WTC11 (cell line): ENCODE measurements around the gene FARSA. TPM values are rescaled to one million over a fixed set of nuclear protein-coding genes. Genes with fewer than 3 reads are reported as not detected.

ENCODE experiments used
- ATAC-seq: fragments of 200-7000 bp; cut with Tn5 transposase; 2 replicates; pipeline ENCODE4 v1.10.0; 2021; ENCODE audit warnings: mild to moderate bottlenecking, moderate library complexity
- CTCF ChIA-PET: fragments of 300-600 bp; sonication (Branson Sonifier 250); formaldehyde crosslinking; loops from one replicate; lab custom pipeline; 2021; ENCODE audit warnings: antibody characterized with exemption; lab: Charles Lee
- POLR2A ChIA-PET: fragments of 350-600 bp; sonication (Branson Sonifier 250); formaldehyde crosslinking; loops from one replicate; lab custom pipeline; 2021; ENCODE audit warnings: antibody characterized with exemption; lab: Charles Lee
- DNase-seq: peaks from one replicate; pipeline ENCODE4 v3.0.0; 2021; ENCODE audit warnings: low spot score
- H3K27ac Mint-ChIP-seq: 2 replicates; pipeline ENCODE4 v1.8.0; 2021; ENCODE audit warnings: mixed read lengths
- H3K27me3 Mint-ChIP-seq: 2 replicates; pipeline ENCODE4 v1.8.0; 2021; ENCODE audit warnings: low read depth, mild to moderate bottlenecking, moderate library complexity, mixed read lengths
- H3K36me3 Mint-ChIP-seq: 2 replicates; pipeline ENCODE4 v1.8.0; 2021; ENCODE audit warnings: mixed read lengths
- H3K4me1 Mint-ChIP-seq: 2 replicates; pipeline ENCODE4 v1.8.0; 2022; ENCODE audit warnings: mixed read lengths
- H3K4me3 Mint-ChIP-seq: 2 replicates; pipeline ENCODE4 v1.8.0; 2021; ENCODE audit warnings: mild to moderate bottlenecking, moderate library complexity, mixed read lengths
- H3K9me3 Mint-ChIP-seq: 2 replicates; pipeline ENCODE4 v1.8.0; 2021; ENCODE audit warnings: mixed read lengths
- ATF6 ChIP-seq: sonication (generic); formaldehyde crosslinking; IDR thresholded peaks from 2 replicates; pipeline ENCODE4 v1.8.1; 2023; ENCODE audit warnings: mild to moderate bottlenecking, missing genetic modification reagents
- E2F1 ChIP-seq: sonication (generic); formaldehyde crosslinking; IDR thresholded peaks from 2 replicates; pipeline ENCODE4 v1.8.0; 2022; ENCODE audit warnings: mild to moderate bottlenecking, missing genetic modification reagents
- EMX1 ChIP-seq: fragments of 250-450 bp; sonication (Bioruptor Pico); IDR thresholded peaks from 2 replicates; pipeline ENCODE4 v1.8.0; 2021; ENCODE audit warnings: mild to moderate bottlenecking
- ETV6 ChIP-seq: sonication (generic); formaldehyde crosslinking; IDR thresholded peaks from 2 replicates; pipeline ENCODE4 v1.8.1; 2022; ENCODE audit warnings: mild to moderate bottlenecking, missing genetic modification reagents
- GRHL2 ChIP-seq: fragments of 250-450 bp; sonication (Bioruptor Pico); IDR thresholded peaks from 2 replicates; pipeline ENCODE4 v1.8.0; 2022; ENCODE audit warnings: mild to moderate bottlenecking, moderate library complexity; ENCODE audit not compliant: insufficient replicate concordance, severe bottlenecking
- HMGA2 ChIP-seq: fragments of 250-450 bp; sonication (Bioruptor Pico); IDR thresholded peaks from 2 replicates; pipeline ENCODE4 v1.4.0; 2021; ENCODE audit warnings: mild to moderate bottlenecking, moderate library complexity
- JAZF1 ChIP-seq: fragments of 250-450 bp; sonication (Bioruptor Pico); IDR thresholded peaks from 2 replicates; pipeline ENCODE4 v1.9.0; 2021; ENCODE audit warnings: moderate library complexity, mild to moderate bottlenecking, inconsistent platforms
- NR2C2 ChIP-seq: sonication (generic); formaldehyde crosslinking; IDR thresholded peaks from 2 replicates; pipeline ENCODE4 v1.8.0; 2022; ENCODE audit warnings: mild to moderate bottlenecking, missing genetic modification reagents
- NR3C1 ChIP-seq: sonication (generic); formaldehyde crosslinking; conservative IDR thresholded peaks from 2 replicates; pipeline ENCODE4 v1.8.1; 2023; ENCODE audit warnings: low read depth, mild to moderate bottlenecking, missing genetic modification reagents
- RORB ChIP-seq: fragments of 250-450 bp; sonication (Bioruptor Pico); IDR thresholded peaks from 2 replicates; pipeline ENCODE4 v1.9.0; 2021; ENCODE audit warnings: mild to moderate bottlenecking
- STAT6 ChIP-seq: sonication (generic); formaldehyde crosslinking; conservative IDR thresholded peaks from 2 replicates; pipeline ENCODE4 v1.8.1; 2023; ENCODE audit warnings: mild to moderate bottlenecking, low read depth, missing genetic modification reagents, moderate library complexity
- USF1 ChIP-seq: sonication (generic); formaldehyde crosslinking; IDR thresholded peaks from 2 replicates; pipeline ENCODE4 v1.8.0; 2022; ENCODE audit warnings: mild to moderate bottlenecking, missing genetic modification reagents
- ZNF219 ChIP-seq: sonication (generic); formaldehyde crosslinking; IDR thresholded peaks from 2 replicates; pipeline ENCODE4 v1.8.0; 2023; ENCODE audit warnings: missing genetic modification reagents, mild to moderate bottlenecking, borderline replicate concordance
- ZNF263 ChIP-seq: sonication (generic); formaldehyde crosslinking; IDR thresholded peaks from 2 replicates; pipeline ENCODE4 v1.8.1; 2022; ENCODE audit warnings: low read depth, mild to moderate bottlenecking, moderate library complexity, missing genetic modification reagents
- ZNF396 ChIP-seq: fragments of 250-450 bp; sonication (Bioruptor Pico); IDR thresholded peaks from 2 replicates; pipeline ENCODE4 v1.8.0; 2021; ENCODE audit warnings: mild to moderate bottlenecking, moderate library complexity, borderline replicate concordance
- total RNA-seq: library from RNA; stranded (reverse); gene quantifications from 3 replicates; pipeline ENCODE4 v1.2.3, GENCODE V29; 2021
- TF ChIP-seq, protein P1 (sequence below): sonication (generic); formaldehyde crosslinking; IDR thresholded peaks from 2 replicates; pipeline ENCODE4 v1.8.1; 2022; ENCODE audit warnings: missing genetic modification reagents, borderline replicate concordance
- TF ChIP-seq, protein P2 (sequence below): sonication (generic); formaldehyde crosslinking; IDR thresholded peaks from 2 replicates; pipeline ENCODE4 v1.8.1; 2022; ENCODE audit warnings: mild to moderate bottlenecking, missing genetic modification reagents, moderate library complexity, borderline replicate concordance
- TF ChIP-seq, protein P3 (sequence below): fragments of 250-450 bp; sonication (Bioruptor Pico); IDR thresholded peaks from 2 replicates; pipeline ENCODE4 v2.1.2; 2022; ENCODE audit warnings: mild to moderate bottlenecking, moderate library complexity
- TF ChIP-seq, protein P4 (sequence below): sonication (generic); formaldehyde crosslinking; IDR thresholded peaks from 2 replicates; pipeline ENCODE4 v1.8.1; 2023; ENCODE audit warnings: mild to moderate bottlenecking, moderate library complexity, missing genetic modification reagents
- TF ChIP-seq, protein P5 (sequence below): fragments of 250-450 bp; sonication (Bioruptor Pico); IDR thresholded peaks from 2 replicates; pipeline ENCODE4 v1.8.0; 2021; ENCODE audit warnings: mild to moderate bottlenecking

Gene FARSA
- total RNA-seq, 1 experiment from 2014 or later, result 108 TPM

GRCh38 chr19:12943437-12944044, 10.0 kb upstream of the FARSA start:
- no peak overlapping the region for H3K4me3 Mint-ChIP-seq
- H3K4me1 Mint-ChIP-seq, result peaks cover 29% of the 10 kb centered on the region
- no peaks in the 10 kb centered on the region for H3K9me3 Mint-ChIP-seq
- no peaks in the 10 kb centered on the region; the same call in 1 of the 2 replicates for H3K27me3 Mint-ChIP-seq
- POLR2A ChIA-PET, result no interaction called here
- no peak for DNase-seq
- CTCF ChIA-PET, result interaction anchor here (1.2 kb wide), 1 partner anchor 22 kb away, joined by 5 read pairs; no protein-coding TSS in a partner anchor
- no peak for ATAC-seq
- H3K36me3 Mint-ChIP-seq, result peaks cover 77% of the 10 kb centered on the region
- peak overlapping the region; percentile 64 for H3K27ac Mint-ChIP-seq
- TF ChIP-seq ATF6 (CRISPR knock-in tag) (no peak), ETV6 (CRISPR knock-in tag) (no peak), USF1 (CRISPR knock-in tag) (no peak), HMGA2 (CRISPR knock-in tag) (no peak), JAZF1 (CRISPR knock-in tag) (no peak), ZNF219 (CRISPR knock-in tag) (no peak), EMX1 (CRISPR knock-in tag) (no peak), NR3C1 (CRISPR knock-in tag) (no peak), ZNF396 (CRISPR knock-in tag) (no peak), E2F1 (no peak), GRHL2 (CRISPR knock-in tag) (no peak), ZNF263 (CRISPR knock-in tag) (no peak), RORB (CRISPR knock-in tag) (no peak), STAT6 (no peak), NR2C2 (CRISPR knock-in tag) (no peak)
- TF ChIP-seq, protein P1, sequence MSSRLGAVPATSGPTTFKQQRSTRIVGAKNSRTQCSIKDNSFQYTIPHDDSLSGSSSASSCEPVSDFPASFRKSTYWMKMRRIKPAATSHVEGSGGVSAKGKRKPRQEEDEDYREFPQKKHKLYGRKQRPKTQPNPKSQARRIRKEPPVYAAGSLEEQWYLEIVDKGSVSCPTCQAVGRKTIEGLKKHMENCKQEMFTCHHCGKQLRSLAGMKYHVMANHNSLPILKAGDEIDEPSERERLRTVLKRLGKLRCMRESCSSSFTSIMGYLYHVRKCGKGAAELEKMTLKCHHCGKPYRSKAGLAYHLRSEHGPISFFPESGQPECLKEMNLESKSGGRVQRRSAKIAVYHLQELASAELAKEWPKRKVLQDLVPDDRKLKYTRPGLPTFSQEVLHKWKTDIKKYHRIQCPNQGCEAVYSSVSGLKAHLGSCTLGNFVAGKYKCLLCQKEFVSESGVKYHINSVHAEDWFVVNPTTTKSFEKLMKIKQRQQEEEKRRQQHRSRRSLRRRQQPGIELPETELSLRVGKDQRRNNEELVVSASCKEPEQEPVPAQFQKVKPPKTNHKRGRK (CRISPR knock-in tag), result no peak
- TF ChIP-seq, protein P2, sequence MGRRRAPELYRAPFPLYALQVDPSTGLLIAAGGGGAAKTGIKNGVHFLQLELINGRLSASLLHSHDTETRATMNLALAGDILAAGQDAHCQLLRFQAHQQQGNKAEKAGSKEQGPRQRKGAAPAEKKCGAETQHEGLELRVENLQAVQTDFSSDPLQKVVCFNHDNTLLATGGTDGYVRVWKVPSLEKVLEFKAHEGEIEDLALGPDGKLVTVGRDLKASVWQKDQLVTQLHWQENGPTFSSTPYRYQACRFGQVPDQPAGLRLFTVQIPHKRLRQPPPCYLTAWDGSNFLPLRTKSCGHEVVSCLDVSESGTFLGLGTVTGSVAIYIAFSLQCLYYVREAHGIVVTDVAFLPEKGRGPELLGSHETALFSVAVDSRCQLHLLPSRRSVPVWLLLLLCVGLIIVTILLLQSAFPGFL (CRISPR knock-in tag), result no peak
- TF ChIP-seq, protein P3, sequence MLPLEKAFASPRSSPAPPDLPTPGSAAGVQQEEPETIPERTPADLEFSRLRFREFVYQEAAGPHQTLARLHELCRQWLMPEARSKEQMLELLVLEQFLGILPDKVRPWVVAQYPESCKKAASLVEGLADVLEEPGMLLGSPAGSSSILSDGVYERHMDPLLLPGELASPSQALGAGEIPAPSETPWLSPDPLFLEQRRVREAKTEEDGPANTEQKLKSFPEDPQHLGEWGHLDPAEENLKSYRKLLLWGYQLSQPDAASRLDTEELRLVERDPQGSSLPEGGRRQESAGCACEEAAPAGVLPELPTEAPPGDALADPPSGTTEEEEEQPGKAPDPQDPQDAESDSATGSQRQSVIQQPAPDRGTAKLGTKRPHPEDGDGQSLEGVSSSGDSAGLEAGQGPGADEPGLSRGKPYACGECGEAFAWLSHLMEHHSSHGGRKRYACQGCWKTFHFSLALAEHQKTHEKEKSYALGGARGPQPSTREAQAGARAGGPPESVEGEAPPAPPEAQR (CRISPR knock-in tag), result no peak
- TF ChIP-seq, protein P4, sequence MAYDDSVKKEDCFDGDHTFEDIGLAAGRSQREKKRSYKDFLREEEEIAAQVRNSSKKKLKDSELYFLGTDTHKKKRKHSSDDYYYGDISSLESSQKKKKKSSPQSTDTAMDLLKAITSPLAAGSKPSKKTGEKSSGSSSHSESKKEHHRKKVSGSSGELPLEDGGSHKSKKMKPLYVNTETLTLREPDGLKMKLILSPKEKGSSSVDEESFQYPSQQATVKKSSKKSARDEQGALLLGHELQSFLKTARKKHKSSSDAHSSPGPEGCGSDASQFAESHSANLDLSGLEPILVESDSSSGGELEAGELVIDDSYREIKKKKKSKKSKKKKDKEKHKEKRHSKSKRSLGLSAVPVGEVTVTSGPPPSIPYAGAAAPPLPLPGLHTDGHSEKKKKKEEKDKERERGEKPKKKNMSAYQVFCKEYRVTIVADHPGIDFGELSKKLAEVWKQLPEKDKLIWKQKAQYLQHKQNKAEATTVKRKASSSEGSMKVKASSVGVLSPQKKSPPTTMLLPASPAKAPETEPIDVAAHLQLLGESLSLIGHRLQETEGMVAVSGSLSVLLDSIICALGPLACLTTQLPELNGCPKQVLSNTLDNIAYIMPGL (CRISPR knock-in tag), result no peak
- TF ChIP-seq, protein P5, sequence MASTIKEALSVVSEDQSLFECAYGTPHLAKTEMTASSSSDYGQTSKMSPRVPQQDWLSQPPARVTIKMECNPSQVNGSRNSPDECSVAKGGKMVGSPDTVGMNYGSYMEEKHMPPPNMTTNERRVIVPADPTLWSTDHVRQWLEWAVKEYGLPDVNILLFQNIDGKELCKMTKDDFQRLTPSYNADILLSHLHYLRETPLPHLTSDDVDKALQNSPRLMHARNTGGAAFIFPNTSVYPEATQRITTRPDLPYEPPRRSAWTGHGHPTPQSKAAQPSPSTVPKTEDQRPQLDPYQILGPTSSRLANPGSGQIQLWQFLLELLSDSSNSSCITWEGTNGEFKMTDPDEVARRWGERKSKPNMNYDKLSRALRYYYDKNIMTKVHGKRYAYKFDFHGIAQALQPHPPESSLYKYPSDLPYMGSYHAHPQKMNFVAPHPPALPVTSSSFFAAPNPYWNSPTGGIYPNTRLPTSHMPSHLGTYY, result no peak
